Astrocyte (in vitro differentiated cells and primary cell): ENCODE measurements around the gene PRKAR2A. TPM values are rescaled to one million over a fixed set of nuclear protein-coding genes. Genes with fewer than 3 reads are reported as not detected.
"Not testable (repeated sequence)": the region's sequence is repeated elsewhere in the genome, so short reads cannot be mapped to it uniquely, and the experiment has no call there.

Experiments
- DNase-seq: peaks from one replicate; pipeline ENCODE4 v3.0.0-alpha.2; 2010; ENCODE audit warnings: low read depth
- FAIRE-seq: peaks from 2 replicates; lab custom pipeline; 2011; peaks lifted over from hg19 to GRCh38; lab: Jason Lieb, UNC
- H2AFZ ChIP-seq: 2 replicates; pipeline ENCODE4 v1.6.0; 2012; ENCODE audit warnings: low read depth, low read length, inconsistent platforms
- H3K27ac ChIP-seq: 2 replicates; pipeline ENCODE4 v1.5.1; 2011; ENCODE audit warnings: low read depth, low read length, inconsistent platforms
- H3K27me3 ChIP-seq: 2 replicates; pipeline ENCODE4 v1.6.0; 2011; ENCODE audit warnings: low read length, inconsistent platforms; ENCODE audit not compliant: insufficient read depth
- H3K36me3 ChIP-seq: 2 replicates; pipeline ENCODE4 v1.5.1; 2011; ENCODE audit warnings: low read length, inconsistent platforms; ENCODE audit not compliant: insufficient read depth
- H3K4me1 ChIP-seq: 2 replicates; pipeline ENCODE4 v1.5.1; 2011; ENCODE audit warnings: low read length, inconsistent platforms; ENCODE audit not compliant: insufficient read depth
- H3K4me2 ChIP-seq: 2 replicates; pipeline ENCODE4 v1.6.0; 2012; ENCODE audit warnings: low read length, inconsistent platforms
- H3K4me3 ChIP-seq: 2 replicates; pipeline ENCODE4 v1.5.1; 2011; ENCODE audit warnings: low read depth, mild to moderate bottlenecking, low read length, inconsistent platforms; ENCODE audit not compliant: insufficient read depth
- H3K79me2 ChIP-seq: 2 replicates; pipeline ENCODE4 v1.6.0; 2012; ENCODE audit warnings: mild to moderate bottlenecking, low read length, inconsistent platforms; ENCODE audit not compliant: insufficient read depth
- H3K9ac ChIP-seq: 2 replicates; pipeline ENCODE4 v1.6.0; 2012; ENCODE audit warnings: mild to moderate bottlenecking, low read length, inconsistent platforms
- H3K9me3 ChIP-seq: 2 replicates; pipeline ENCODE4 v1.5.1; 2012; ENCODE audit warnings: low read depth, mild to moderate bottlenecking, low read length, inconsistent platforms; ENCODE audit not compliant: insufficient read depth
- H4K20me1 ChIP-seq: 2 replicates; pipeline ENCODE4 v1.6.0; 2012; ENCODE audit warnings: low read length, inconsistent platforms; ENCODE audit not compliant: insufficient read depth
- H3K27ac Mint-ChIP-seq: one replicate; pipeline ENCODE4 v1.8.0; 2021; ENCODE audit warnings: mild to moderate bottlenecking, mixed read lengths; ENCODE audit not compliant: unreplicated experiment
- H3K27me3 Mint-ChIP-seq: one replicate; pipeline ENCODE4 v1.8.0; 2021; ENCODE audit warnings: low read depth, mixed read lengths; ENCODE audit not compliant: unreplicated experiment
- H3K36me3 Mint-ChIP-seq: one replicate; pipeline ENCODE4 v1.8.0; 2021; ENCODE audit warnings: low read depth, mixed read lengths; ENCODE audit not compliant: unreplicated experiment
- H3K4me1 Mint-ChIP-seq: one replicate; pipeline ENCODE4 v1.8.0; 2021; ENCODE audit warnings: low read depth, mixed read lengths; ENCODE audit not compliant: unreplicated experiment
- H3K4me3 Mint-ChIP-seq: one replicate; pipeline ENCODE4 v1.8.0; 2021; ENCODE audit warnings: mild to moderate bottlenecking, moderate library complexity, mixed read lengths; ENCODE audit not compliant: unreplicated experiment
- H3K9me3 Mint-ChIP-seq: one replicate; pipeline ENCODE4 v1.8.0; 2021; ENCODE audit warnings: mild to moderate bottlenecking, mixed read lengths; ENCODE audit not compliant: unreplicated experiment
- EZH2 ChIP-seq: IDR thresholded peaks from 2 replicates; pipeline ENCODE4 v1.6.1; 2012; ENCODE audit warnings: mild to moderate bottlenecking, low read length, inconsistent platforms; ENCODE audit not compliant: insufficient read depth
- total RNA-seq: library from RNA; stranded (reverse); gene quantifications from 2 replicates; pipeline ENCODE4 v1.2.1, GENCODE V29; 2021
- TF ChIP-seq, protein P1 (sequence below): IDR thresholded peaks from 2 replicates; pipeline ENCODE4 v1.5.1; 2011; ENCODE audit warnings: low read depth, mild to moderate bottlenecking, inconsistent platforms, low read length, moderate library complexity; ENCODE audit not compliant: insufficient read depth

PRKAR2A gene
- total RNA-seq, 1 donor from 2014 or later, result 52.5 TPM

DNA sequence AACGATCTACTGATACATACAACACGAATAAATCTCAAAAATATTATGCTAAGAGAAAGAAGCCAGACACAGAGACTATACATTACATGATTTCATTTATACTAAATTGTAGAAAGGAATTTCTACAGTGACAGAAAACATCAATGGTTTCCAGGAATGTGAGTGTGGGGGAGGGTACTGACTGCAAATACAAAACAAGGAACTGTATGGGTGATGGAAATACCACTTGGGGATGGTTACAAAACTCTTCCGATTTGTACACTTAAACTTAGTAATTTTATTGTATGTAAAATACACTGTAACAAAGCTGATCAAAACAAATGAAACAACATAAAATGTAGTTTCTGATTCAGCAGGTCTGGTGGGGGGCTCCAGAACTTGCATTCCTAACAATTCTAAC is 84.9 kb downstream of the PRKAR2A start:
- Histone ChIP-seq H2AFZ (no peak overlapping the region), H4K20me1 (no peaks in the 10 kb centered on the region), H3K4me3 (no peak overlapping the region), H3K79me2 (no peaks in the 10 kb centered on the region), H3K9ac (no peak overlapping the region), H3K4me1 (no peaks in the 10 kb centered on the region), H3K27me3 (no peaks in the 10 kb centered on the region), H3K4me2 (no peak overlapping the region), H3K27ac (no peak overlapping the region), H3K9me3 (no peaks in the 10 kb centered on the region), H3K36me3 (peaks cover 20% of the 10 kb centered on the region)
- Mint-ChIP-seq H3K4me3 (no peak overlapping the region), H3K4me1 (peaks cover 6% of the 10 kb centered on the region), H3K27me3 (no peaks in the 10 kb centered on the region), H3K27ac (no peak overlapping the region), H3K9me3 (no peaks in the 10 kb centered on the region), H3K36me3 (peaks cover 8% of the 10 kb centered on the region)
- TF ChIP-seq, protein P1, sequence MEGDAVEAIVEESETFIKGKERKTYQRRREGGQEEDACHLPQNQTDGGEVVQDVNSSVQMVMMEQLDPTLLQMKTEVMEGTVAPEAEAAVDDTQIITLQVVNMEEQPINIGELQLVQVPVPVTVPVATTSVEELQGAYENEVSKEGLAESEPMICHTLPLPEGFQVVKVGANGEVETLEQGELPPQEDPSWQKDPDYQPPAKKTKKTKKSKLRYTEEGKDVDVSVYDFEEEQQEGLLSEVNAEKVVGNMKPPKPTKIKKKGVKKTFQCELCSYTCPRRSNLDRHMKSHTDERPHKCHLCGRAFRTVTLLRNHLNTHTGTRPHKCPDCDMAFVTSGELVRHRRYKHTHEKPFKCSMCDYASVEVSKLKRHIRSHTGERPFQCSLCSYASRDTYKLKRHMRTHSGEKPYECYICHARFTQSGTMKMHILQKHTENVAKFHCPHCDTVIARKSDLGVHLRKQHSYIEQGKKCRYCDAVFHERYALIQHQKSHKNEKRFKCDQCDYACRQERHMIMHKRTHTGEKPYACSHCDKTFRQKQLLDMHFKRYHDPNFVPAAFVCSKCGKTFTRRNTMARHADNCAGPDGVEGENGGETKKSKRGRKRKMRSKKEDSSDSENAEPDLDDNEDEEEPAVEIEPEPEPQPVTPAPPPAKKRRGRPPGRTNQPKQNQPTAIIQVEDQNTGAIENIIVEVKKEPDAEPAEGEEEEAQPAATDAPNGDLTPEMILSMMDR, result no peak
- no peak for TF ChIP-seq EZH2
- no peak for FAIRE-seq
- DNase-seq, result no peak

- H2AFZ ChIP-seq, H4K20me1 ChIP-seq, H3K4me3 Mint-ChIP-seq, H3K9me3 Mint-ChIP-seq, H3K27me3 Mint-ChIP-seq, H3K4me1 ChIP-seq, FAIRE-seq, H3K27me3 ChIP-seq, H3K79me2 ChIP-seq, H3K4me2 ChIP-seq, H3K9ac ChIP-seq, H3K9me3 ChIP-seq, H3K27ac ChIP-seq, H3K4me3 ChIP-seq, DNase-seq: not testable (repeated sequence)
- peaks cover 14% of the 10 kb centered on the region for H3K4me1 Mint-ChIP-seq
- H3K36me3 ChIP-seq, result peaks cover 18% of the 10 kb centered on the region
- peaks cover 12% of the 10 kb centered on the region for H3K36me3 Mint-ChIP-seq
- H3K27ac Mint-ChIP-seq, result peak overlapping the region; percentile 7
Measured at GRCh38 chr3:48759991-48760540, 87.6 kb downstream of the PRKAR2A start.

GRCh38 chr3:48759531-48759930 is 88.1 kb downstream of the PRKAR2A start:
- not testable (repeated sequence) for H3K4me2 ChIP-seq, H3K9me3 ChIP-seq, H2AFZ ChIP-seq, H3K9ac ChIP-seq, DNase-seq, H3K27me3 Mint-ChIP-seq, H3K27me3 ChIP-seq, H3K27ac Mint-ChIP-seq, H3K9me3 Mint-ChIP-seq, H4K20me1 ChIP-seq, H3K4me3 ChIP-seq, H3K79me2 ChIP-seq, FAIRE-seq, H3K4me3 Mint-ChIP-seq, H3K4me1 ChIP-seq, H3K27ac ChIP-seq
- H3K4me1 Mint-ChIP-seq, result peaks cover 14% of the 10 kb centered on the region
- peaks cover 15% of the 10 kb centered on the region for H3K36me3 ChIP-seq
- H3K36me3 Mint-ChIP-seq, result peaks cover 10% of the 10 kb centered on the region
